GM19238 (cell line): ENCODE data around the gene SEMA7A.

Source experiments
- DNase-seq: peaks from one replicate; pipeline ENCODE4 v3.0.0; 2011; ENCODE audit warnings: low spot score; ENCODE audit not compliant: insufficient read length

The SEMA7A gene

GRCh38 chr15:74431645-74432044 lies 2.1 kb downstream of the SEMA7A start:
- DNase-seq = no peak

GRCh38 chr15:74431116-74431515 lies 2.6 kb downstream of the SEMA7A start:
- no peak for DNase-seq

DNA sequence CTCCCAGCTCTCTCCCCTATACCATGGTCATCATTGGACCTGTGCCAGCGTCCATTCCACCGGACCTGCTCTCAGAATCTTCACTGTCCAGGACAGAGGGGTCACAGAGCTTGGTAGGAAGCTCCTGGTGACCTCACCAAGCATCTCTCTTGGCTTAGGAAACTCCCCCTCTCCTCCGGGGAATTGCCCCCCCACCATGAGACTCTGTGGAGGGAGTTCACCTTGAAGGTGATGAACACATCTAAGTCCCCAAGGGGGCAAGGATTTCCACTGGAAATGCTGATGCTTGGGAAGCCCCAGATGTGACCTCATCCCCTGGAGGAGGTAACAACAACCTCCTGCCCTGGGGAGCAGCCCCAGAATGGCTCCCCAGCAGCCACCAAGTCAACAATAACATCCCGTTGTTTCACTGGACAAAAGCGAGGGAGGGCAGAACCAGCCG lies 3.2 kb downstream of the SEMA7A start:
- no peak for DNase-seq

GRCh38 chr15:74429781-74430400 lies 3.9 kb downstream of the SEMA7A start:
- DNase-seq = no peak

- DNase-seq = no peak
Observed at GRCh38 chr15:74428970-74429780, 4.6 kb downstream of the SEMA7A start.

GRCh38 chr15:74428442-74428787 lies 5.3 kb downstream of the SEMA7A start:
- DNase-seq = peak; percentile 51

DNA sequence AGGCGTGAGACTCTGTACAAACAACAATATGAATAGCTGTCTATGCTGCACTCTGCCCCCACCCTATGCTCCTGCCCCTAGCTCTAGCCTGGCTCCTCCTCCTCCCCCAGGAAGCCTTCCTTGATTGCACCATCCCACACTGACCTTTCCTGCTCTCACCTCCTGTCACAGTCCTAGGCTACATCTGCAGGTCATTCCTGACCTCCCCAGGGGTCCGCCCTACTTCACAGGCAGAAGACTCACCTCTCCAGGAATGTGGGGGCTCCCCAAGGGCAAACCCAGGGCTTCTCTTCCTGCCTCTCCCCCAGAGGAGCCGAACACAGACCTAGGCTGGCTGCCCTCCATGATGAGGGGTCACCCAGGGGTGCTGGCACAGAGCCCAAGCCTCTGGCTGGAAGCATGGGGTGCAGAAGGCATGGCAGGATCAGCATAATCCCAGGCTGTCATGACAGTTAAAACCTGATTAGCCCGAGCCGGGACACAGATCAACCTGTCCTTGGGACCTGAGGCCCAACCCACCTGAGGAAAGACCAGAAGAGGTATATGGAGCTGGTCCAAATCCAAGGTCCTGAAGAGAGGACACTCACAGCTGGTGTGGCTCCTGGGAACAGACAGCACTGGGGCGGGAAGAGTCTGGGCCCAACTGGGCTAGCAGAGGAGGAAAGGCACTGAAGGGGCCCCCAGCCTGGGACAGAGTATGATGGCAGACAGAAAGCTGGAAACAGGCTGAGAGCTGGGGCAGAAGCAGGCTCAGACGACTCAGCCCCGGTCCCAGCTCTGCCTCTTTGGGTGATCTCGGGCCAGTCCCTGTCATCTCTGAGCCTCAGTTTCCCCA lies 5.9 kb downstream of the SEMA7A start:
- no peak for DNase-seq

GRCh38 chr15:74426404-74427281 lies 7.1 kb downstream of the SEMA7A start:
- no peak for DNase-seq

DNA sequence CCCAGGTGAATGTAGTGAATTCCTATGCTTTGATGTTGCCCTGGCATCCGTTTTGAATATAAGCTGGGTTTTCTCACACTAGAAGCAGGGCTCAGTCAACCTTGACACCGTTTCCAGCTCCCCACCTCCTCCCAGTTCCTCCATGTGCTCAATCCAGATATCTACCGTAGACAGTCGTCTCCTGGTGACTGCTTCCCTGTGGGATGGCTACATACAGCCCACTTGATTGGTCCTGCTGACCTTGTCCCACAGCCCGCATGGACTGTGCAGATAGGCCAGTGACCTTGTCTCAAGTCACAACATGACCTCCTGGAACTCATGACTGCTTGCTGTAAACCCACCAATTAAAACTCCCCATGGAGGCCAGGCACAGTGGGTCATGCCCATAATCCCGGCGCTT lies 8.1 kb downstream of the SEMA7A start:
- no peak for DNase-seq

GRCh38 chr15:74424901-74425528 lies 8.7 kb downstream of the SEMA7A start:
- no peak for DNase-seq

DNA sequence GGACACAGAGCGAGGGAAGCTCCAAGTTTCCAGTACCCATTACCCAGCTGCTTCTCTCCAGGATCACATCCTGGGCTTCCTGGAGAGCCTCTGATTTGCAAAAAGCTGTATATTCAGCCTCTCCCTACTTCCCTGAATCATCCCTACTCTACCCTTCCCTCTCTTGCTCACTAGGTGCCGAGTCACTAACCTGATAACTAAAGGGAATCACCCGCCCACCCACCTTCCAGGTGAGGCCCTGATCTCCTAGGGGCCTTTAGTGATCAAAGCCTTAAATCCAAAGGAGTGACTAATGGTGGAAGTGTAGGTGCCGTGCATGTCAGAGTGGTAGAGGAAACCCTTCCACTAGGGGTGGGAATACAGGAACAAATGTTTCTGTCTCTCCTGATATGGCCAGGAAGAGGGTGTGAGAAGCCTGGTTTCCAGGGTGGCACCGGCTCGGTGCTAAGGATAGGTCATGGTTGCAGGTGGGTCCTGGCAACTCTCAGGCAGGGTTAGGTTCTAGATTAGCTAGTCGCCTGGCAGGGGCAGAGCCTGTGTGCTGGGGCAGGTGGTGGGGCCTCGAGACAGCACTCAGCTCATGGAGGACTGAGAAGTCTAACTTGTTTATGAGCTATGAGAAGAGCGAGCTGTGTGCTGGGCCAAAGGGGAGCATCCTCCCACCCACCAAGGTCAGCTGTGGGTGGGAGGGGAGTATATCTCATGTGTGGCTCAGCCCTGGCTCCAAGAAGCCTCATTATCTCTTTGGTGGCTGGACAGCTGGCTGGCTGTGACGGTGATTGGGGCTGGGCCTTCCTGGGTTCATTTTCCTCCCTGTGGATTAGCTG lies 10.1 kb downstream of the SEMA7A start:
- DNase-seq = no peak

GRCh38 chr15:74422652-74423430 lies 10.9 kb downstream of the SEMA7A start:
- no peak for DNase-seq

- DNase-seq = no peak
Observed at GRCh38 chr15:74422265-74422651, 11.5 kb downstream of the SEMA7A start.

GRCh38 chr15:74421302-74422245 lies 12.2 kb downstream of the SEMA7A start:
- no peak for DNase-seq

GRCh38 chr15:74420193-74420905 lies 13.4 kb downstream of the SEMA7A start:
- DNase-seq = no peak

- DNase-seq = no peak
Observed at GRCh38 chr15:74419432-74419831, 14.3 kb downstream of the SEMA7A start.
